ENCODE measurements around the gene ONECUT3.
A peak's percentile ranks its signal among the peaks of the same experiment; 100 is the strongest.

The ONECUT3 gene

GRCh38 chr19:1715540-1715939 lies 37.8 kb upstream of the ONECUT3 start:
- no peaks in the 10 kb centered on the region for H3K36me3 Mint-ChIP-seq (ENCODE audit: low read depth)
- no peak overlapping the region for H3K27ac Mint-ChIP-seq

GRCh38 chr19:1717200-1717969 lies 35.9 kb upstream of the ONECUT3 start:
- no peaks in the 10 kb centered on the region for H3K36me3 Mint-ChIP-seq (ENCODE audit: low read depth)
- no peak overlapping the region for H3K27ac Mint-ChIP-seq
- H3K4me1 Mint-ChIP-seq: peaks cover 23% of the 10 kb centered on the region
- DNase-seq: no peak
- H3K9me3 Mint-ChIP-seq: peaks cover 16% of the 10 kb centered on the region
- H3K4me3 Mint-ChIP-seq: peak overlapping the region; percentile 56
- H3K27me3 Mint-ChIP-seq (ENCODE audit: low read depth, poor library complexity): peaks cover 96% of the 10 kb centered on the region
- no peak for TF ChIP-seq CTCF (IDR thresholded peaks at IDR 0.05)

More at GRCh38 chr19:1715540-1715939, 37.8 kb upstream of the ONECUT3 start:
- peaks cover 22% of the 10 kb centered on the region for H3K4me1 Mint-ChIP-seq
- H3K27me3 Mint-ChIP-seq (ENCODE audit: low read depth, poor library complexity): peaks cover 86% of the 10 kb centered on the region
- no peak overlapping the region for H3K4me3 Mint-ChIP-seq
- peaks cover 16% of the 10 kb centered on the region for H3K9me3 Mint-ChIP-seq
- DNase-seq: no peak
- TF ChIP-seq CTCF (IDR thresholded peaks at IDR 0.05): no peak

- Mint-ChIP-seq H3K36me3 (ENCODE audit: low read depth) (no peaks in the 10 kb centered on the region), H3K27ac (no peak overlapping the region), H3K27me3 (ENCODE audit: low read depth, poor library complexity) (peaks cover 99% of the 10 kb centered on the region), H3K4me1 (peaks cover 23% of the 10 kb centered on the region), H3K4me3 (peak overlapping the region; percentile 56), H3K9me3 (peaks cover 16% of the 10 kb centered on the region)
- no peak for TF ChIP-seq CTCF (IDR thresholded peaks at IDR 0.05)
- no peak for DNase-seq
Observed at GRCh38 chr19:1717970-1718264, 35.4 kb upstream of the ONECUT3 start.

- Mint-ChIP-seq H3K9me3 (peaks cover 16% of the 10 kb centered on the region), H3K27ac (no peak overlapping the region), H3K36me3 (ENCODE audit: low read depth) (no peaks in the 10 kb centered on the region), H3K4me3 (no peak overlapping the region), H3K27me3 (ENCODE audit: low read depth, poor library complexity) (peaks cover 99% of the 10 kb centered on the region), H3K4me1 (peaks cover 23% of the 10 kb centered on the region)
- no peak for DNase-seq
- no peak for TF ChIP-seq CTCF (IDR thresholded peaks at IDR 0.05)
Observed at GRCh38 chr19:1718420-1719291, 34.6 kb upstream of the ONECUT3 start.

GRCh38 chr19:1719519-1719918 lies 33.8 kb upstream of the ONECUT3 start:
- H3K4me1 Mint-ChIP-seq: peaks cover 23% of the 10 kb centered on the region
- H3K9me3 Mint-ChIP-seq: peaks cover 16% of the 10 kb centered on the region
- no peak overlapping the region for H3K27ac Mint-ChIP-seq
- peaks cover 96% of the 10 kb centered on the region for H3K27me3 Mint-ChIP-seq (ENCODE audit: low read depth, poor library complexity)
- no peak for DNase-seq
- H3K4me3 Mint-ChIP-seq: no peak overlapping the region
- H3K36me3 Mint-ChIP-seq (ENCODE audit: low read depth): no peaks in the 10 kb centered on the region
- no peak for TF ChIP-seq CTCF (IDR thresholded peaks at IDR 0.05)

Measured in nephron progenitor cell (in vitro differentiated cells).